ENCODE measurements around the gene AGBL4. TPM values are rescaled to one million over a fixed set of nuclear protein-coding genes. Genes with fewer than 3 reads are reported as not detected.

Gene AGBL4
- total and polyA plus RNA-seq, 2 of the 4 experiments (the other 2 are of a cell fraction) = not detected

DNA sequence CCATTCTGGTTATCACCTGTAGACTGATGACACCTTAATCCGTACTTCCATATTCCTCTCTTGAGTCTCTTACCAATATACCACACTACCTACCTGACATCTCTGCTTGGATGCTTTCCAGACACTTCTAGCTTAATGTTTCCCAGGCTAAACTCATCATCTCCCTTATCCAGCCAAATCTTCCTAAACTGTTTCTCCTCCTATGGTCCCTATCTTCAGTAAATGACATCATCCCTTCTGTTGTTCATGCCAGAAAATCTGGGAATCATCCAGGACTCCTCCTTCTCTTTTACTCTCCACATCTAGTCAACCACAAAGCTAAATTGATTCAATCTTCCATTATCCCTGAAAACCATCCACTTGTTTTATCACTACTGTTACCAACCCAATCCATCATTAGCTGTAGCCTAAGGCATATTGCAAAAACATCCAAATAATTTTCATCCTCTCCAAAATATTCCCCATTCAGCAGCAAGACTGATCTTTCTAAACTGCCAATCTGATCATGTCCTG, 783.0 kb downstream of the AGBL4 start:
- no peak overlapping the region for H4K8ac ChIP-seq (ENCODE audit: low read depth in 2 of 2, low read length in 2 of 2)
- no peak overlapping the region for H3K4me3 ChIP-seq (ENCODE audit: insufficient read depth, low read depth, low read length)
- dilution Hi-C loops (cut with HindIII; ENCODE audit: low sequenced_read_pairs, unreplicated experiment) = no loop called here
- no peak overlapping the region for H3K4me2 ChIP-seq (ENCODE audit: low read depth, low read length)
- no peak overlapping the region for H3K14ac ChIP-seq (replicated peaks; ENCODE audit: low read depth, low read length)
- no peak overlapping the region for H3K4ac ChIP-seq (ENCODE audit: low read depth, low read length)
- no peak overlapping the region for H3K18ac ChIP-seq (ENCODE audit: low read depth, low read length)
- ATAC-seq (ENCODE audit: low read depth) (no peak), DNase-seq (no peak)
- intact Hi-C loops (cut with micrococcal nuclease) = no loop called here
- H3K9me1 ChIP-seq (ENCODE audit: insufficient read depth, low read length) = no peaks in the 10 kb centered on the region
- H4K5ac ChIP-seq (ENCODE audit: low read depth, low read length) = no peak overlapping the region
- ChIA-PET CTCF (no interaction called here), POLR2A (ENCODE audit: unreplicated experiment) (no interaction called here)
- H2AK9ac ChIP-seq (replicated peaks; ENCODE audit: low read depth, low read length, poor library complexity) = no peak overlapping the region
- H3K23ac ChIP-seq (ENCODE audit: low read depth, low read length) = no peak overlapping the region
- 29% methylated on average over 1 of the region's 1 CpG; no CpG with 5 or more reads in 1 of the 2 experiments for WGBS, 2 experiments (ENCODE audit: extremely low coverage in 2 of 2, insufficient read length in 1 of 2)
- H3K56ac ChIP-seq (ENCODE audit: extremely low read depth, insufficient read depth, low read length) = no peak overlapping the region
- no peak overlapping the region for H3K9ac ChIP-seq (ENCODE audit: low read depth, low read length)
- no peak overlapping the region for H4K91ac ChIP-seq (ENCODE audit: insufficient read depth, low read depth, low read length)
- no peak overlapping the region for H2BK15ac ChIP-seq (ENCODE audit: low read depth, low read length)
- H4K20me1 ChIP-seq (ENCODE audit: insufficient read depth, low read length) = no peaks in the 10 kb centered on the region
- H2AK5ac ChIP-seq (ENCODE audit: low read depth, low read length) = no peak overlapping the region
- no peak overlapping the region for H3K27ac ChIP-seq (ENCODE audit: insufficient read depth, low read length)
- H3K36me3 ChIP-seq (ENCODE audit: control insufficient read depth, insufficient read depth, low read length) = no peaks in the 10 kb centered on the region
- no TSS peak for BruUV-seq (replicated peaks)
- in situ Hi-C loops (cut with MboI; ENCODE audit: low sequenced_read_pairs) = no loop called here
- no peak overlapping the region for H2BK120ac ChIP-seq (ENCODE audit: low read depth, low read length)
- H3K4me1 ChIP-seq (ENCODE audit: control insufficient read depth, insufficient read depth, low read length) = no peaks in the 10 kb centered on the region
- TF ChIP-seq CEBPB (IDR thresholded peaks at IDR 0.05; ENCODE audit: low read depth, low read length) (no peak), FOS (IDR thresholded peaks at IDR 0.05; ENCODE audit: low read depth, low read length) (no peak), RAD21 (IDR thresholded peaks at IDR 0.05; ENCODE audit: low read length) (no peak), MAFK (IDR thresholded peaks at IDR 0.05; ENCODE audit: low read depth, low read length) (no peak), POLR2A (IDR thresholded peaks at IDR 0.05; ENCODE audit: low read depth, low read length) (no peak), SMC3 (IDR thresholded peaks at IDR 0.05; ENCODE audit: low read depth, low read length) (no peak)
- TF ChIP-seq, protein P1, sequence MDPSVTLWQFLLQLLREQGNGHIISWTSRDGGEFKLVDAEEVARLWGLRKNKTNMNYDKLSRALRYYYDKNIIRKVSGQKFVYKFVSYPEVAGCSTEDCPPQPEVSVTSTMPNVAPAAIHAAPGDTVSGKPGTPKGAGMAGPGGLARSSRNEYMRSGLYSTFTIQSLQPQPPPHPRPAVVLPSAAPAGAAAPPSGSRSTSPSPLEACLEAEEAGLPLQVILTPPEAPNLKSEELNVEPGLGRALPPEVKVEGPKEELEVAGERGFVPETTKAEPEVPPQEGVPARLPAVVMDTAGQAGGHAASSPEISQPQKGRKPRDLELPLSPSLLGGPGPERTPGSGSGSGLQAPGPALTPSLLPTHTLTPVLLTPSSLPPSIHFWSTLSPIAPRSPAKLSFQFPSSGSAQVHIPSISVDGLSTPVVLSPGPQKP (IDR thresholded peaks at IDR 0.05; ENCODE audit: borderline replicate concordance, low read depth, low read length) = no peak
- TF ChIP-seq, protein P2, sequence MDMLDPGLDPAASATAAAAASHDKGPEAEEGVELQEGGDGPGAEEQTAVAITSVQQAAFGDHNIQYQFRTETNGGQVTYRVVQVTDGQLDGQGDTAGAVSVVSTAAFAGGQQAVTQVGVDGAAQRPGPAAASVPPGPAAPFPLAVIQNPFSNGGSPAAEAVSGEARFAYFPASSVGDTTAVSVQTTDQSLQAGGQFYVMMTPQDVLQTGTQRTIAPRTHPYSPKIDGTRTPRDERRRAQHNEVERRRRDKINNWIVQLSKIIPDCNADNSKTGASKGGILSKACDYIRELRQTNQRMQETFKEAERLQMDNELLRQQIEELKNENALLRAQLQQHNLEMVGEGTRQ (IDR thresholded peaks at IDR 0.05; ENCODE audit: low read depth, low read length) = no peak
- no peaks in the 10 kb centered on the region for H3K9me3 ChIP-seq (ENCODE audit: control insufficient read depth, insufficient read depth, low read length)
- H2BK5ac ChIP-seq (ENCODE audit: low read depth, low read length, poor library complexity, severe bottlenecking) = no peak overlapping the region
- no peaks in the 10 kb centered on the region for H3K27me3 ChIP-seq (ENCODE audit: control insufficient read depth, insufficient read depth, low read length)
- H2AFZ ChIP-seq (replicated peaks; ENCODE audit: low read length, poor library complexity) = no peak overlapping the region
- no peak overlapping the region for H2BK20ac ChIP-seq (ENCODE audit: low read depth, low read length)
- H3K79me1 ChIP-seq (ENCODE audit: low read depth in 1 of 2, low read length in 2 of 2) = no peaks in the 10 kb centered on the region
